ENCODE data around the gene HSPA1B.
"Not testable (repeated sequence)": the region's sequence is repeated elsewhere in the genome, so short reads cannot be mapped to it uniquely, and the experiment has no call there.

The HSPA1B gene

GRCh38 chr6:31799781-31800180 is 27.8 kb upstream of the HSPA1B start:
- DNase-seq: no peak

GRCh38 chr6:31801031-31801927 is 26.3 kb upstream of the HSPA1B start:
- DNase-seq: not testable (repeated sequence)

GRCh38 chr6:31805939-31806469 is 21.5 kb upstream of the HSPA1B start:
- DNase-seq: no peak

- DNase-seq: peak; percentile 96
Observed at GRCh38 chr6:31806470-31807272, 20.9 kb upstream of the HSPA1B start, which contains the start of gene LSM2. Gene LSM2 (minus strand): TSS chr6:31806966. CDS start chr6:31806757, 209 bp downstream.

DNA sequence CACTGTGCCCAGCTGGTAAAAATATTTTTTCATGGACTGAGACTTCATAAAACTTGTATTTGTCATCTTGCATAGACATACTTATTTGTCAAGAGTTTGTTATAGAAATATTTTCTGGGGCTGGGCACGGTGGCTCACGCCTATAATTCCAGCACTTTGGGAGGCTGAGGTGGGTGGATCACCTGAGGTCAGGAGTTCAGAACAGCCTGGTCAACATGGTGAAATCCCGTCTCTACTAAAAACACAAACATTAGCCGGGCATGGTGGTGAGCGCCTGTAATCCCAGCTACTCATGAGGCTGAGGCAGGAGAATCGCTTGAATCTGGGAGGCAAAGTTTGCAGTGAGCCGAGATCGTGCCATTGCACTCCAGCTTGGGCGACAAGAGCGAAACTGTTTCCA is 18.9 kb upstream of the HSPA1B start:
- DNase-seq: not testable (repeated sequence)

GRCh38 chr6:31811645-31812044 is 15.9 kb upstream of the HSPA1B start:
- no peak for DNase-seq

GRCh38 chr6:31813465-31813849 is 14.1 kb upstream of the HSPA1B start:
- DNase-seq: no peak

DNA sequence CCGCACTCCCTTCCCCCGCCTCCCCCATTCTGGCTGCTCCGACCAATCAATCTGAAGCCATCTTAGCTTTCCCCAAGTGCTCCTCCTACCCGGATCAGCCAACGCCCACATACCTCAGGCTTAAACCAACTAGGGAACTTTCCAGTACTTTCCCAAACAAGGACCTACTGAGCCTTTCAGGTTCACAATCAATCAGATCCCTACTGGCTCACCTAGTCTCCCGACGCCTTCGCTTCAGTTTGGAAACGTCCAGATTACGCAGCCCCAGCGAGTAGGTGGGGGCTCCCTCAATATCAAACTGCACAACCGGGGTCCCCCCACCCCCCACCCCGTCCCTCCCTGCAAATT is 12.9 kb upstream of the HSPA1B start:
- DNase-seq: peak; percentile 99

DNA sequence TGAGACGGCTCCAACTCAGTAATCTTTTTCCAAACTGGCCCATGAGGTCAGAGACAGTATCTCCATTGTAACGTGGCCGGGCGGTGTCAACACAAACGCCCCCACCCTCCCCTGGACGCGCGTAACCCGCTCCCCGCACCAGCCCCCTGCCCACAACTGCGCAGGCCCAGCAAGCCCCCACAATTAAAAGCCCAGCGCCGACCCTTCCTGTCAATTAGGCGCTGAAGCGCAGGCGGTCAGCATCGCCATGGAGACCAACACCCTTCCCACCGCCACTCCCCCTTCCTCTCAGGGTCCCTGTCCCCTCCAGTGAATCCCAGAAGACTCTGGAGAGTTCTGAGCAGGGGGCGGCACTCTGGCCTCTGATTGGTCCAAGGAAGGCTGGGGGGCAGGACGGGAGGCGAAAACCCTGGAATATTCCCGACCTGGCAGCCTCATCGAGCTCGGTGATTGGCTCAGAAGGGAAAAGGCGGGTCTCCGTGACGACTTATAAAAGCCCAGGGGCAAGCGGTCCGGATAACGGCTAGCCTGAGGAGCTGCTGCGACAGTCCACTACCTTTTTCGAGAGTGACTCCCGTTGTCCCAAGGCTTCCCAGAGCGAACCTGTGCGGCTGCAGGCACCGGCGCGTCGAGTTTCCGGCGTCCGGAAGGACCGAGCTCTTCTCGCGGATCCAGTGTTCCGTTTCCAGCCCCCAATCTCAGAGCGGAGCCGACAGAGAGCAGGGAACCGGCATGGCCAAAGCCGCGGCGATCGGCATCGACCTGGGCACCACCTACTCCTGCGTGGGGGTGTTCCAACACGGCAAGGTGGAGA is 12.3 kb upstream of the HSPA1B start, which contains the start of the genes HSPA1A and HSPA1L:
Gene HSPA1A, plus strand, starts transcription at position 519 of the 814 bp plus-strand sequence. Its CDS starts 214 bp downstream, at position 733.
Gene HSPA1L, minus strand, starts transcription at position 259 of the 814 bp plus-strand sequence. CDS start 3,311 bp downstream, outside the sequence.
- peak; percentile 98 for DNase-seq

- not testable (repeated sequence) for DNase-seq
Observed at GRCh38 chr6:31817133-31817928, 10.2 kb upstream of the HSPA1B start.

DNA sequence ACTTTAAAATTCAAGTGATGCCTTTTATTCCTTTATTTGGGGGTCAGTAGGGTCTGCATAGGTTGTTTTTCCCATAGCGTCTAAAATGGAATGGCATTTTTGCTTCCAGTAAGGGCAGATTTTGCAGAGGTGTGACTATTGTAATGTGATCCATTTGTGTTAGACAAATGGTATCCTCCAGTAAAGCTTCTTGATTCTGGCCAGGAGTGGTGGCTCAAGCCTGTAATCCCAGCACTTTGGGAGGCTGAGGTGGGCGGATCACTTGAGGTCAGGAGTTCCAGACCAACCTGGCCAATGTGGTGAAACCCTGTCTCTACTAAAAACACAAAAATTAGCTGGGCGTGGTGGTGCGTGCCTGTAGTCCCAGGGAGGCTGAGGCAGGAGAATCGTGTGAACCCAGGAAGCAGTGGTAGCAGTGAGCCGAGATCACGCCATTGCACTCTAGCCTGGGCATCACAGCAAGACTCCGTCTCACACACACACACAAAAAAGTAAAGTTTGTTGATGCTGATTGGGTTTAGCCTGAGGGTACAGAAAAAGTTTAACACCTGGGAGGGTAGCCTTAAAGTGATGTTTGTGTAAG is 9.5 kb upstream of the HSPA1B start:
- DNase-seq: not testable (repeated sequence)

GRCh38 chr6:31819871-31820299 is 7.7 kb upstream of the HSPA1B start:
- no peak for DNase-seq

DNA sequence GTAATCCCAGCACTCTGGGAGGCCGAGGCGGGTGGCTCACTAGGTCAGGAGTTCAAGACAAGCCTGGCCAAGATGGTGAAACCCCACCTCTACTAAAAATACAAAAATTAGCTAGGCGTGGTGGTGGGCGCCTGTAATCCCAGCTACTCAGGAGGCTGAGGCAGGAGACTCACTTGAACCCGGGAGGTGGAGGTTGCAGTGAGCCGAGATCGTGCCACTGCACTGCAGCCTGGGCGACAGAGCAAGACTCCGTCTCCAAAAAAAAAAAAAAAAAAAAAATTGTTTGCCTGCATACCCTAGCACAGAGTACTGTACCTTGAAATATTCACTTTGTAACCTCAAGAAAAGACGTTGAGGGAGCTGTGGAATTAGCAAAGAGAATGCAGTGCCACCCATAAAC is 7.1 kb upstream of the HSPA1B start:
- DNase-seq: not testable (repeated sequence)

- peak; percentile 39 for DNase-seq
Observed at GRCh38 chr6:31821301-31822035, 6.1 kb upstream of the HSPA1B start.

DNA sequence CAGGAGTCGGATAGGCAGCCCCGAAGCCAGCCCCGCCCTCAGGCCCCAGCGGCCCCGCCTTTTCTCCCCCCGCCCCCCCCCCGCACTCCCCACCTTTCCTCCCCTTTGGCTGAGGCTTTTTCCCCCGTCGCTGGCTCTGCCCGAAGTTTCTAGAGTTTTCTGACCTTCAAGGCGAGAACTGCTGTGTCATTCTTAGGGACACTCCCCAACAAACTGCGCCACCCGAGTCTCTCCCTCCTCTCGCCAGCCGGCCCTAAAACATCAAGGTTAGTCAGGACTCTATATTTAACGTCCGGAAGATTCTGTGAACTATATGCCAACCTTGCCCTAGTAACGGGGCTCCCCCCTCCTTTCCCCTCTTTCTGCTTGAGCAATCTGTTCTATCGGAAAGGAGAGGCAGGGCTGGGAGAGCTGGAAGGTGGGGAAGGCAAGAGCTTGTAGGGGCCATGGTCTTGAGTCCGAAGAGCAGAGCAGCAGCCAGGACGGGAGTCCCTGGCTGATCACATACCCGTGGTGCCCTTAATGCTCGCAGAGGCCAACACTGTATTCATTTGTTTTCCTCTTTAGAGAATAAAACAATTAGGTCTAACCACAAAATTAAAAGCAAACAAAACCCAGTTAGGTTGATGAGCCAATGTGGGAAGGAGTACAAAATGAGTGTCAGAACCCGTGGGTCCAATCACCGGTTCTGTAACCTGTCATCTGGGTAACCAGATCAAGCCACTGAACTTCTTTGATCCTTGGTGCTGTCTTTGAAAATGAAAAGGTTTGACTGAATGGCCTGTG is 5.3 kb upstream of the HSPA1B start:
- peak; percentile 75 for DNase-seq

- DNase-seq: not testable (repeated sequence)
Observed at GRCh38 chr6:31823592-31824196, 3.8 kb upstream of the HSPA1B start.

- DNase-seq: no peak
Observed at GRCh38 chr6:31825553-31825952, 2.0 kb upstream of the HSPA1B start.

- DNase-seq: peak; percentile 88
Observed at GRCh38 chr6:31826793-31827285, 699 bp upstream of the HSPA1B start.

All from fibroblast of skin of right quadriceps (primary cell).